Mononuclear cell (primary cell): ENCODE results near the gene RIMBP2. TPM values are rescaled to one million over a fixed set of nuclear protein-coding genes. Genes with fewer than 3 reads are reported as not detected.

Experiments used
- H3K27me3 ChIP-seq: 2 replicates; pipeline ENCODE4 v1.6.0; 2011; ENCODE audit warnings: low read length, control low read depth; ENCODE audit not compliant: insufficient read depth
- H3K4me1 ChIP-seq: 2 replicates; pipeline ENCODE4 v1.5.1; 2011; ENCODE audit warnings: mild to moderate bottlenecking, low read length, control low read depth; ENCODE audit not compliant: insufficient read depth
- H3K4me3 ChIP-seq: 2 replicates; pipeline ENCODE4 v1.5.1; 2011; ENCODE audit warnings: mild to moderate bottlenecking, low read length, moderate library complexity
- H3K9me3 ChIP-seq: 2 replicates; pipeline ENCODE4 v1.5.1; 2011; ENCODE audit warnings: low read depth, mild to moderate bottlenecking, control low read depth, low read length
- total RNA-seq: library from RNA; depleted of rRNA; stranded (reverse); fragments of >200 nt; gene quantifications from one replicate; pipeline ENCODE4 v1.2.3, GENCODE V29; 2012

RIMBP2 gene
- total RNA-seq, 1 donor: not detected

GRCh38 chr12:130504840-130505175 is 211.3 kb downstream of the RIMBP2 start:
- no peak overlapping the region for H3K4me3 ChIP-seq
- no peaks in the 10 kb centered on the region for H3K4me1 ChIP-seq
- no peaks in the 10 kb centered on the region for H3K27me3 ChIP-seq
- no peaks in the 10 kb centered on the region for H3K9me3 ChIP-seq

DNA sequence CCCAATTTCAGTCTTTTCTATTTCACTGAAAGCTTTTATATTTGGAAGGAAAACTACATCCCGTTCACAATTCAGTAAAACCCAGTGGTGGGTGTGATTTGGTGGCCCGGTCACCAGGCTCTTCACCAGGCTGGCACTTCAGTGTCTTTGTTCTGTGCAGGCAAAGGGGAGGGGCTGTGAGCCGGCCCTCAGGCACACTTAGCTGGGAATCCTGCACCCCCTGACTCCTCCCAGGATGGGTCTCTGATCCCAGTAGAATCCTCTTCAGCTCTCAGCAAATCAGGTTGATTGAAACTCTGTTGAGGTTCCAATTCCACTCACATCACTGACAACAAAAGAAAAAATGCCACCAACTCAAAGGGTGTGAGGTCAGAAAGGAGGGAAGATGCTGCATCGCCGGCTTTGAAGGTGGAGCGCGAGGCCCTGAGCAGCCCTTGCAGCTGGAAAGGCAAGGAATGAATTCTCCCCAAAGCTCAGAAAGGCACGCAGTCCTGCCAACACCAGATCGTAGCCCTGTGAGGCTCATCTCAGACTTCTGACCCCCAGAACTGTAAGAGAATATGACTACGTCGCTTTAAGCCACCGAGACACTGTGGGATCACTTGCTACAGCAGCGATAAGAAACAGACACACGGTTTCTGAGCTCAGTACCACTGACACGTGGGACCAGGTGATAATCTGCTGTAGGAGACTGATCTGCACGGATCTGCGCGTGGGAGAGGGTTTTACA is 211.8 kb downstream of the RIMBP2 start:
- no peaks in the 10 kb centered on the region for H3K9me3 ChIP-seq
- H3K4me3 ChIP-seq: no peak overlapping the region
- no peaks in the 10 kb centered on the region for H3K27me3 ChIP-seq
- no peaks in the 10 kb centered on the region for H3K4me1 ChIP-seq

DNA sequence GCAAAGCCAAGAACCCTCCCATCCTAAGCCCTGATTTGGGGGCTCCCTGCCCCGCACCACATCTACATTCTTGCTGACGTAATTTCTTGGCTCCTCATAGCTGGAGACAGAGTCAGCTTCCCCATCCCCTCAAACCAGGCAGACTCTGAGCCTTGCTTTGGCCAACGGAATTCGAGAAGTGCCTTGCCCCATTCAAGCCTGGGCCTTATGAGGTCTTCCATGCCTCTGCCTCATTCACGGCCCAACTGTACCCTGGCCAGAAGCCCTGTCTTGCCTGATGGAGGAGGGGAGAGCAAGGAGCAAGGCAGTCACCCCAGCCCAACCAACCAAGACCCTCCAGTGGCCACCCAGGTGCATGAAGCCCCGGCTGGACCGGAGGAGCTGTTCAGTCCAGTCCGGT is 214.3 kb downstream of the RIMBP2 start:
- Histone ChIP-seq H3K9me3 (no peaks in the 10 kb centered on the region), H3K27me3 (no peaks in the 10 kb centered on the region), H3K4me3 (no peak overlapping the region), H3K4me1 (no peaks in the 10 kb centered on the region)

DNA sequence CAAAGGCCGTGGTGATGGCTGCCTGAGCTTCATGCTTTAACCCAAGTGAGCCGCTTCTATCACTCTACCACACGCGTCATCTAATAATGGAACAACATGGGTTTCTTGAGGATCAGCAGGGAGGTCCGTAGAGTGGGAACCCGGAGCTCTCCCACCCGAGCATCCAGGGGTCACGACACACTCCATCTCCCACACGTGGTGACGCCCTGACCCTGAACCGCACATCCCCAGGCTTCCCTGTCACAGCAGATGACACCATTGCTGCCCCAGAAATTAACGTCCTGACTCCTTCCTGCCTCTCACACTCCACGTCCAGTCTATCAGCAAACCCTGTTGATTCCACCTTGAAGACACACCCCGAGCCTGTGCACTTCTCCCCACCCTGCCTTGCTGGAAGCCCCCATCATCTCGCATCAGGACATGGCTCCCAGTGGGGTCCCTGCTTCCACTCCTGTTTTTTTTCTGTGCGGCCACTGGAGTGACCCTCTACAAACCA is 215.2 kb downstream of the RIMBP2 start:
- H3K4me3 ChIP-seq: no peak overlapping the region
- no peaks in the 10 kb centered on the region for H3K4me1 ChIP-seq
- no peaks in the 10 kb centered on the region for H3K27me3 ChIP-seq
- no peaks in the 10 kb centered on the region for H3K9me3 ChIP-seq

DNA sequence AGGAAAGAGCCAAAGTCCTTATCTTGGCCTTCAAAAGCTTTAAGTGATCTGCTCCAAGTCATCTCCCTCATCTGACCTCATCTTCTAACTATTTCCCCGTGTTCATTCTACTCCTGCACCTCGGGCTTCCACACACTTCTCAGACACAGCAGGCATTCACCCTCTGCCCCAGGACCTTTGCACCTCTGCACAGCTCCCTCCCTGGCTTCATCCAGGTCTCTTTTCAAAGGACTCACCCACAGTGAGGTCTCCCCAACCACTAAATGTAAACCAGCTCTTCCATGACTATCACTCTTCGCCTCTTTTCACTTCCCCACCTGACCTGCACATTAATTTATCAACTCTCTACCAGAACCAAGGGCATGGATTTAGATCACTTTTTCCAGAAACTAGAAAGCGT is 216.6 kb downstream of the RIMBP2 start:
- Histone ChIP-seq H3K4me3 (no peak overlapping the region), H3K27me3 (no peaks in the 10 kb centered on the region), H3K9me3 (no peaks in the 10 kb centered on the region), H3K4me1 (no peaks in the 10 kb centered on the region)

DNA sequence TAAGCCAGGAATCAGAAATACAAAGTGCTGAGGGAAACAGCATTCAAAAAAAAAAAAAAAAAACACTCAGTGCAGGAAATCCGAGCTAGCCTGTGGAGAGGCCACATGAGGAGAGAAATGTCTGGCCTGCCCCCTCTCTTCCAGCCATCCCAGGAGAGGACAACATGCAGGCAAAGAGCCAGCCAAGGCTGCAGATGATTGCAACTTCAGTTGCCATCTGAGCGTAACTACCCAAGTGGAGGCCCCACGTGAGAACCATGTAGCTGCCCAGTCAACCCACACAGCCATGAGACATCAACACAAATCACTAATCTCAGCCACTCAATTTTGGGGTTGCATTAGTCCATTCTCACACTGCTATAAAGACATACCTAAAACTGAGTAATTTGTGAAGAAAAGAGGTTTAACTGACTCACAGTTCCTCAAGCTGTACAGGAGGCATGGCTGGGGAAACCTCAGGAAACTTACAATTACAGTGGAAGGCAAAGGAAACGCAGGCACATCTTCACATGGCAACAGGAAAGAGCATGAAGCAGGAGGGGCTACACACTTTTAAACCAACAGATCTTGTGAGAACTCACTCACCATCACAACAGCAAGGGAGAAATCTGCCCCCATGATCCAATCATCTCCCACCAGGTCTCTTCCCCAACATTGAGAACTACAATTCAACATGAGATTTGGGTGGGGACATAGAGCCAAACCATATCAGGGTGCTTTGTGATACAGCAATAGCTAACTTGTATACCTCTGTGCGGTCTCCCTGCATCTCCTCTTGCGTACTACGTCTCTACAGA is 217.3 kb downstream of the RIMBP2 start:
- H3K27me3 ChIP-seq: no peaks in the 10 kb centered on the region
- no peak overlapping the region for H3K4me3 ChIP-seq
- H3K9me3 ChIP-seq: no peaks in the 10 kb centered on the region
- H3K4me1 ChIP-seq: no peaks in the 10 kb centered on the region

GRCh38 chr12:130497991-130498390 is 218.1 kb downstream of the RIMBP2 start:
- no peak overlapping the region for H3K4me3 ChIP-seq
- no peaks in the 10 kb centered on the region for H3K4me1 ChIP-seq
- H3K27me3 ChIP-seq: no peaks in the 10 kb centered on the region
- H3K9me3 ChIP-seq: no peaks in the 10 kb centered on the region

GRCh38 chr12:130497321-130497720 is 218.8 kb downstream of the RIMBP2 start:
- Histone ChIP-seq H3K27me3 (no peaks in the 10 kb centered on the region), H3K4me1 (no peaks in the 10 kb centered on the region), H3K9me3 (no peaks in the 10 kb centered on the region), H3K4me3 (no peak overlapping the region)

- no peaks in the 10 kb centered on the region for H3K27me3 ChIP-seq
- H3K4me1 ChIP-seq: no peaks in the 10 kb centered on the region
- H3K9me3 ChIP-seq: no peaks in the 10 kb centered on the region
- H3K4me3 ChIP-seq: no peak overlapping the region
Measured at GRCh38 chr12:130496516-130497120, 219.5 kb downstream of the RIMBP2 start.

DNA sequence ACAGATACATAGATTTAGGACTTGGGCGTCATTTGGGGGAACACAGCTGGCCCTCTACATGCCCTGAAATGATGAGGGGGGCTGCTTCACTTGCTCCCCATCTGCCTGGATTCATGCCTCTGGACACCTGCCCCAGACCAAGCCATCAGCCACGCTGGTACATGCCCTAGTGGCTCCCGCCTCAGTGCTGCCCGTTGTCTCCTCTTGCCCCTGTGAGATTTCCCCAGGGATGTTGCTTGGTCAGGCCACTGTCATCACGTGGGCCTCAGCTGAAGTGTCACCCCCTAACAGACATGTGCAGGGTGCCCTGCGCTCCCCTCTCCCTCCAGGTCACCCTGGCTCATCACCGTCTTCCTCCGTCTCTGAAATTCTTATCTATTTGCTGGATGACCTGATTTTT is 220.9 kb downstream of the RIMBP2 start:
- no peak overlapping the region for H3K4me3 ChIP-seq
- no peaks in the 10 kb centered on the region for H3K9me3 ChIP-seq
- H3K4me1 ChIP-seq: no peaks in the 10 kb centered on the region
- H3K27me3 ChIP-seq: no peaks in the 10 kb centered on the region

- Histone ChIP-seq H3K9me3 (no peaks in the 10 kb centered on the region), H3K27me3 (no peaks in the 10 kb centered on the region), H3K4me1 (no peaks in the 10 kb centered on the region), H3K4me3 (no peak overlapping the region)
Measured at GRCh38 chr12:130494736-130495135, 221.4 kb downstream of the RIMBP2 start.

- no peaks in the 10 kb centered on the region for H3K27me3 ChIP-seq
- no peak overlapping the region for H3K4me3 ChIP-seq
- H3K4me1 ChIP-seq: no peaks in the 10 kb centered on the region
- no peaks in the 10 kb centered on the region for H3K9me3 ChIP-seq
Measured at GRCh38 chr12:130493951-130494350, 222.1 kb downstream of the RIMBP2 start.

DNA sequence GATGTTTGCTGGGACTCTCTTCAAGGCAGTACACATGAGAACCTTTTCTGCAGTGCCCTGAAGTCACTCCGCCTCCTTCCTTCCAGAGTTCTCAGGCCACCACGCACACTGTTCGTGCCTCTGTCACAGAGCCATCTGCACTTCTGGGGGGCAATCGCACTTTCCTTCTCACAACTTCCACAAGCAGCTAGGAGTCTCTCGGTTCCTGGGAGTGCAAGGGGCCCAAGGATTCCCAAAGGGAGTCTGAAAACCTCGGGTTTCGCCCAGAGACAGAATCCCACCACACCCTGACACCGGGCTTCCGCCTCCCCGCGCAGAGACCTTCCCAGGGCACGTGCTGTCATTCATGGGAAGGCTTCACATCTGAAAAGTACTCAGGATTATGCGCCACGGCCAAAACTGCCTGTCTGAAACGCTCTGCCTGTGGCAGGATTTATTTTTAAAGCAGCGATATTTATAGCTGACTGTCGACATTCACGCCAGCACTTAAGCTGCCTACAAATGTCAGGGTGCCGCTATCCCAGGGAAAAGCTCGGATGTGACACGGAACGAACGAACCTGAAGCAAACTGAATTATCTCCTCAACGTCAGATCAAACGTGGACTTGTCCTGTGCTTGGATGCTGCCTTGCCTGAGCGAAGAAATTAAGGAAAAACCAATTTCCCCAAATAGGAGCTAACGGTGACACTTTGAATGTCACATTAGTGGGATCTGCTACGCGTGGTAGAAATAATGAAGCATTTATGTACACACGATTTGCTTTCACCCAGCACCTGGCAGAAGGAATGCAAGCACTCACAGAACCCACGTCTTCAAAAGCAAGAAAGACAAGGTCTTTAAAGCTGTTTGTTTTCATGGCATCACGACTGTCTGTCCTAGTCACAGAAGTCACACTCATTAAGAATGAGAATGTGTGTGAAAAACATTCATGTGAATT is 224.4 kb downstream of the RIMBP2 start:
- no peaks in the 10 kb centered on the region for H3K9me3 ChIP-seq
- no peaks in the 10 kb centered on the region for H3K27me3 ChIP-seq
- H3K4me3 ChIP-seq: no peak overlapping the region
- H3K4me1 ChIP-seq: no peaks in the 10 kb centered on the region

DNA sequence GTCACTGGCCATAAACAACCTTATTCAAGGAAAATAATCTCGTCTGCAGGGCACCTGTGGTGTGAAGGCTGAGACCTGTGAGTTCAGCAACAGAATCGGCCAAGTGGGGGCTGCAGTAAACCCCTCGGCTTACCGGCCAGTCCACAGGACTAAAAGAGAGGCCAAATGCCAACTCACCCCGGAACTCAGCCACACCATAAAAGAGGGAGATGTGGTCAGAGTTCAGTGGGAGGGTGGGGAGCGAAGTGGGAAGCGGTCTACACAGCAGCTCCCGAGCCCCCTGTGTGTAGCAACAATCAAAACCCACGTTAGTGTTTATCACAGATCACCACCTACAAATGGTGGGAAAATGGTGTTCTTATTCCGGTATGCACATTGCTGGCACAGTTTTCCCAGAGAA is 225.4 kb downstream of the RIMBP2 start:
- Histone ChIP-seq H3K9me3 (no peaks in the 10 kb centered on the region), H3K27me3 (no peaks in the 10 kb centered on the region), H3K4me1 (no peaks in the 10 kb centered on the region), H3K4me3 (no peak overlapping the region)
